Activated CD8-positive, alpha-beta memory T cell treated with anti-CD3 and anti-CD28 coated beads for 48 hours (primary cell): ENCODE results near the gene MAP2.

Experiments used
- DNase-seq, 3 experiments: peaks; one replicate each; pipeline ENCODE4 v3.0.0-alpha.2; 2020; ENCODE audit warnings: low read depth in 2 of 3, low spot score in 2 of 3

Gene MAP2

DNA sequence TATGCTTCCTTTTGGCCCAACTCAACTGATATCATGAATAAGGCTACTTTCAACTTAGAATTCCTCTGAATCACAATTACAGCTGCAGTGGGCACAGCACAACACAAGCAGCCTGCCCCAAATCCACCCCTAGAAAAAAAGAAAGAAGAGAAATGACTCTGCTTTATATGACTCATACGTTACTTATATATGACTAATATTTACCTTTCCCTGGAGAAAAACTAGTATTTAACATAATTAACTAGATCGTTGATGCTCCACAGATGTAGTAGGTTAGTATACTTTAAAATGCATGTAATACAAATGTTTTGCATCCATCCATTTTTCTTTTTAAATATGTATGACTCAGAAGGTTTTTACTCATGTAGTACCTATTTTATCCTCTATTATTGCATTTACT is 214.5 kb downstream of the MAP2 start:
- no peak for DNase-seq

GRCh38 chr2:209640358-209640757 is 216.5 kb downstream of the MAP2 start:
- no peak for DNase-seq

DNA sequence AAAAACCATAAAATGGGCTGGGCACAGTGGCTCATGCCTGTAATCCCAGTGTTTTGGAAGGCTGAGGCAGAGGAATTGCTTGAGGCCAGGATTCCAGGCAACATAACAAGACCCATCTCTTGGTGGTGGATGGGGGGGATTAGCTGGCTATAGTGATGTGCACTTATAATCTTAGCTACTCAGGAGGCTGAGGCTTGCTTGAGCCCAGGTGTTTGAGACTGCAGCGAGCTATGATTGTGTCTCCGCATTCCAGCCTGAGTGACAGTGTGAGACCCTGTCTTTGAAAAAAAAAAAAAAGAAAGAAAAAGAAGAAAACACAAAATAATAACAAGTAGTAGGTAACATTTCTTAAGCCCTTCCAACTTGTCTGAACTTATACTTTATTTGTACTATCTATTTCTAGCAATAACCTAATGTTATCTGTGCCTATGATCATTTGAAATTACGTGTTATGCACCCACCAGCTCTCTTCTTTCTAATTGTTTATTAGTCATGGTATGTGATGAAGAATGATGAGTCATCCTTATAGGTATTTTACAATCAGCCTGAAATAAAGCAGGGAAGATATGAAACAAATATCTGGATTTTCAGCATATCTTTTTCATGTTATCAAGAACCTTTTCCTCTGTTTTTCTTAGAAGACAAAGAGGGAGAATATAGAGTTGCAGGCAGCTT is 218.4 kb downstream of the MAP2 start:
- DNase-seq = no peak

DNA sequence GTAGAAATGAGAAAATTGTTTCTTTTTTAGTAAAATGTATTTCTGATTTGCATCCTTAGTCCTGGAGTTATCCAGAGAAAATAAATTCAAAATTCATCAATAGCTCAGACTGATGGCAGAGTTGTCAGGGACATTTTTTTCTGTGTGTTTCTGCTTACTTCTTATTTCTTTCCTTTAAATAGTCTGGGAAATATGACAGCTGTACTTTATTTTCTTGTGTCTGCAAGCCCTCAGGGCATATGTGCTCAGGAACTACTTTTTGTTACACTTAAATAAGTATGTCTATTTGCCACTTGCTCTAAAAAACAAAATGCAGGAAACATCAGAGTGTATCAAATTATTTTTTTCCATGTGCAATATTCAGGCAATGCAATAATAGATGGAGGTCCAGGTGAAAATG is 221.0 kb downstream of the MAP2 start:
- no peak for DNase-seq

GRCh38 chr2:209648714-209649113 is 224.9 kb downstream of the MAP2 start:
- no peak for DNase-seq

GRCh38 chr2:209653134-209653533 is 229.3 kb downstream of the MAP2 start:
- no peak for DNase-seq

DNA sequence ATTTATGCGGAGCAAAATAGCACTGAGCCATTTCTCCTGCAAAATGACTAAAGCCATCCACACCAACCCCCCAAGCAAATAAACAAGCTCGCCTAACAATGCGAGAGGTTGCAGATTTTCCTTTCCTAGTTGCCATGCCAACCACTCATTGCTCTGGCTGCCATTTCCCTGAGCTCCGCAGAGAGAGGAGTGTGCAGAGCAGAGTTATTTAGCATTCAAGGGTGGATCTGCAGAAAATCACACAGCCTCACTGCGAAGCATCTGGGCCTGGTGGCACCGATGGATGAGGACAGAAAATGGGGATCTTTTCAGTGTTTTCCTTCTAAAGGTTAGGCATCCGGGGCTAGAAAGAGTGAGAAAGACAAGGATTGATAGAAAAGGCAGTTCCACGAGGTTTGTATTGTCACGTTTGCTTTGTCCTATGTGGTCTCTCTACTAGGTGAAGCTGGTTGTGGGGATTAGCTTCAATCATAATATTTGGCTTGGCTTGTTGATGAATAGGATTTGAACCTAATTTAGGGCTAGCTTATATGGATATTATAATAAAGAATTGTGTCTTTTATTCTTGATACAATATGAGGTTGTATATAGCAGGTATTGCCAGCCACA is 237.5 kb downstream of the MAP2 start:
- no peak for DNase-seq

- DNase-seq = no peak
These were observed 238.2 kb downstream of the MAP2 start for GRCh38 chr2:209662021-209662420.

- DNase-seq = no peak
These were observed 239.3 kb downstream of the MAP2 start for GRCh38 chr2:209663139-209663538.

DNA sequence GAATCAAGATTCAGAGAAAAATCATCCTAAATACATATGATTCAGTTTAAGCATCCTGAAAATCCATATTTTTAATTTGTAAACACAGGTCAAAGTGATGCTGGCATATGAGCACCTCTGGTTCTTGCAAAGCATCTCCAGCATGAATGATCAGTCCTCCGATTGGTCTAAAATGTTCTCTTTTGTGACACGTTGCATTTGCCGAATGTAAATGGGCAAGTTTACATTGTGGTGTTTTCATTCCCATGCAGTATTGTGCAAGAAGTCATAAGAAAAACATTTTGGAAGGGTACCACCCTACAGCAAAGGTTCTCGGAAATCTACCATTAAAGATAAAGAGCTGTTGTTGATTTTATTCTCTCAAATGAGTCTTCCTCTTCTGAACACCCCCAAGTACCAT is 239.8 kb downstream of the MAP2 start:
- DNase-seq = no peak

- DNase-seq = no peak
These were observed 242.4 kb downstream of the MAP2 start for GRCh38 chr2:209666296-209666695.

DNA sequence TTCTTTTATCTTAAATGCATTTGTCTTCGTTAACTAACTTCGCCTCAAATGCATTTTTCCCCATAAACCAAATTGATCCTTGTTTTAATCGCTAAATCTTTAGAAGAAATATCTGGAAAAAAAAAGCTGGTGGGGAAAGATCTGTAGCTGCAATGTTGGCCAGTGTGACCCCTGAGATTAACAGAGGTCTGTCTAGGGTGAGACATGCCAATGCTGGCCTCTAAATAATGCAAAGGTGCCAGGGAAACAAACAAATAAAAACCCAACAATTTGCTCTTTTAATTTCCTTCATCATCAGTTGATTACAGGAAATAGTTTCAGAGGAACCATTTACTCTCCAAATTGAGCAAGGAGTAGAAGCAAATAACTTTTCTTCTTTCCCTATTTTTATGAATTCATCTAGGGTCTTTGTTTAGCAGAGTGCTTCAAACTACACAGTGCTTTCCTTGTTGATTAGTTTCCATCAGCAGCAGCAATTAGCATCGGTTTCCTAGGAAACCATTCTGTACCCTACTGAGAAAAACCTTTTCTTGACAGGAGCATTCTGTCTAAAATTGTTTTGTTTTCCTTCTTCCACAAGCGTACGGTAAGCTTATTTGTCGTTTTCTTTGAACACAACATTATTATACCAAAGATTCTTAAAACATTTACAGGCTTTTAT is 247.3 kb downstream of the MAP2 start:
- no peak for DNase-seq

DNA sequence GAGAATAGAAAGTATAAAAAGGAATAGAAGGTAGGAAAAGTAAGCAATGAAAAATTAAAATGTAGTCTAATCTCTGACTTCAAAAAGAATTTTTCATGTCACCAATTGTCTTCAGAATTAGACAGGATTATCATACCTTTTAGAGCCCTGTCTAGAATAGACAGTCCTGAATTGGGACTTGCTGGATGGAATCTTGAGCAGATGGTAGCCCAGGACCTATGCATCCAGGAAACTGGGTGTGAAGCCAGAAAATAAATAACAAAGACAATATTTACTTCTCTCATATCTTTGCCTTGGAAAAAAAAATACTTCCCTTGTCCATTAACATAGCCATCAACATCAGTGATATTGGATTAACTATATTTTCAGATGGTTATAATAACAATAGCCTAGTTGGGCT is 250.0 kb downstream of the MAP2 start:
- DNase-seq = no peak

- no peak for DNase-seq
These were observed 256.7 kb downstream of the MAP2 start for GRCh38 chr2:209680596-209680995.

- no peak for DNase-seq
These were observed 257.4 kb downstream of the MAP2 start for GRCh38 chr2:209681201-209681735.

DNA sequence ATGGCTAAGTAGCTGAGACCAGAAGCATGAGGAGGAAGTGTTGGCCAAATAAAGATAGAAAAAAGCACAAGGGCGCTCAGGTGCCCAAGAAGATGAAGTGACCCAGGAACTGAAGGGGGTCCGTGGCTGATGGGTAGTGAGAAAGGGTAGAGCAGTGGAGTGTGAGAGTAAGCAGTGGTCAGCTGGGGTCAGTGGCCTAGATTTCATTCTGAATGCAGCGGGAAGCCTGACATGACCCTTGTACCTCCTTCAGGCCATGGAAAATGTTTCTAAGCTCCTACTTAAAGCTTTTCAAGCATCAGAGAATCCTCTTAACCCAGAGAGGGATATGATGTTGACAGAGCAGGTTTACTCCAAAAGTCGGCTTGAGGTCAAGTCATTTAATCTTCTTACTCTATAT is 258.8 kb downstream of the MAP2 start:
- DNase-seq = no peak

DNA sequence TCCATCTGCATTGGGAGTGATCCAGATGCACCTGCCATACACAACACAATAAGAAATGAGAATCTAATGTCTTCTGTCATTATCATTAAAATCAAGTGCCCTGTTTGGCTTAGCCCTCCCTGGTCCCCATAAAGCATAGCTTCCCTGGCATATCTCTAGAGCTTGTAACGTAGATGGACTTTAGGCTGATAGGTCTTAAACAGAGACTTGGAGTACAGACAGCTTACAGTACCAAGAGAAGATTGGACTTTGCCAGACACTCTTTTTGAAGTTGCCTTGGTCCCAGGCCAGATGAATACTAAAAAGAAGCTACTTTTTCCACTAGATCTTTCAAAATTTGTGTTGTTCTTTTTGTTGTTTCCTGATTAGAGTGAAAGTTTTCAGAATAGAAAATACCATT is 261.5 kb downstream of the MAP2 start:
- no peak for DNase-seq

- DNase-seq = no peak
These were observed 262.1 kb downstream of the MAP2 start for GRCh38 chr2:209685963-209686362.

- DNase-seq = no peak
These were observed 262.6 kb downstream of the MAP2 start for GRCh38 chr2:209686448-209686847.

DNA sequence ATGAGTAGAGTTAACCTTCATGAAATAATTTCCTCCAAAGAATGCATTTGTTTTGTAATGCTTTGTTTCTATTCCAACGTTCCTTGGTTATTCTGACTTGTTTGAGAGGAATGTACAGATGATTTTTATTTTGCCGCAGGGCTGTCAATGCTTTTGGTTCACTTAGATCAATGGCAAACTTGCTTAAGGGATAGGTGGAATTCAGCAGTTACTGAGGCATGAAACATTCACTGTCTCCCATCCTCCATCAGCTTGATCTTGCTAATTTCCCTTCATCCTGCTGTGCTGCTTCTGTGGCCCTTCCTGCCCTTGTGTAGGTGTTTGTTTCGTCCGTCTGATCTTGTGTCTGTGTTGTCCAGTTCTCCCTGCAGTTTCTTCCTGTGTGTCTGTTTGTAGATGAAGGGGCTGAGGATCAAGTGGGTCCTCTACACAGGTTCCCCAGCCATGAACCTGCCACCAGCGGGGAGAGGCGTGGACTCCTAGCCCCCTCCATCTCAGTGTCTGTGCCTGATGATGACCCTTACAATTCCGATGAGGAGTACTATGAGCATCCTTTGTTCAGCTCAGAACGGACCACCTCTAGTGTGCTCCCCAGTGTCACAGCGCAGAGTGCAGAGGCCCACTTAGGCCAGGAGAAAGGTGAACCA is 263.6 kb downstream of the MAP2 start:
- DNase-seq = no peak

GRCh38 chr2:209688385-209688784 is 264.5 kb downstream of the MAP2 start:
- DNase-seq = no peak
